Lower lobe of right lung (tissue), 2 donors: Measurements from ENCODE around the gene LRCH3. TPM values are rescaled to one million over a fixed set of nuclear protein-coding genes. Genes with fewer than 3 reads are reported as not detected.
A peak's percentile ranks its signal among the peaks of the same experiment; 100 is the strongest.

Experiments
- ATAC-seq, 2 donors: fragments of 200-7000 bp; cut with Tn5 transposase; one replicate each; pipeline ENCODE4 v1.9.1; 2020 to 2022; ENCODE audit warnings: mild to moderate bottlenecking in 2 of 2, moderate library complexity in 2 of 2
- DNase-seq: peaks from one replicate; pipeline ENCODE4 v3.0.0-alpha.2; 2020
- H3K27ac ChIP-seq: fragments of 200-600 bp; one replicate; pipeline ENCODE4 v1.8.0; 2022
- H3K27me3 ChIP-seq: fragments of 200-600 bp; one replicate; pipeline ENCODE4 v1.8.0; 2022; ENCODE audit warnings: low read depth
- H3K36me3 ChIP-seq: fragments of 200-600 bp; one replicate; pipeline ENCODE4 v1.8.0; 2022; ENCODE audit warnings: mild to moderate bottlenecking
- H3K4me1 ChIP-seq: fragments of 200-600 bp; one replicate; pipeline ENCODE4 v1.8.0; 2022
- H3K4me3 ChIP-seq: fragments of 200-600 bp; one replicate; pipeline ENCODE4 v1.8.0; 2022; ENCODE audit warnings: mild to moderate bottlenecking
- H3K9me3 ChIP-seq: fragments of 200-600 bp; one replicate; pipeline ENCODE4 v1.8.0; 2022
- CTCF ChIP-seq: fragments of 200-600 bp; IDR thresholded peaks from one replicate; pipeline ENCODE4 v1.8.0; 2022; ENCODE audit warnings: antibody characterized with exemption, mild to moderate bottlenecking
- intact Hi-C: fragments of 100-400 bp; cut with DNase I; formaldehyde crosslinking; loops from one replicate; pipeline ENCODE4 v1.11.0; 2022
- total RNA-seq: library from RNA; stranded (reverse); fragmentation: NEBNext Ultra II Directional; extraction: Animal tissue kit (Norgen Biotek cat#: 25700); gene quantifications from one replicate; pipeline ENCODE4 v1.2.1, GENCODE V29; 2021
- donor health status: DM: no; HTN: yes; CAD: no; lungs with severe emphysema.

Gene LRCH3
- total RNA-seq, 1 donor from 2014 or later = 35.7 TPM

- intact Hi-C loops = no loop called here
- ATAC-seq (peak; percentile 25 to 37), DNase-seq (no peak)
- no peaks in the 10 kb centered on the region for H3K36me3 ChIP-seq
- peak overlapping the region; percentile 91 for H3K4me3 ChIP-seq
- no peak for TF ChIP-seq CTCF
- no peaks in the 10 kb centered on the region for H3K27me3 ChIP-seq
- H3K27ac ChIP-seq = peak overlapping the region; percentile 94
- peaks cover 37% of the 10 kb centered on the region for H3K4me1 ChIP-seq
- H3K9me3 ChIP-seq = no peaks in the 10 kb centered on the region
Measured at GRCh38 chr3:197749315-197749600, 41.8 kb upstream of the LRCH3 start.

GRCh38 chr3:197749601-197750395, 41.3 kb upstream of the LRCH3 start, which contains the start of gene FYTTD1:
FYTTD1 (plus strand) TSS chr3:197749883; CDS start chr3:197749972, 89 bp downstream.
- Histone ChIP-seq H3K4me1 (peaks cover 37% of the 10 kb centered on the region), H3K4me3 (peak within 1 kb of the TSS; percentile 91), H3K27me3 (no peaks in the 10 kb centered on the region), H3K36me3 (no peaks in the 10 kb centered on the region), H3K27ac (peak within 1 kb of the TSS; percentile 94), H3K9me3 (no peaks in the 10 kb centered on the region)
- peak; percentile 95 for DNase-seq
- peak; percentile 67 for TF ChIP-seq CTCF
- peak; percentile 97 to 98 for ATAC-seq
- intact Hi-C loops = no loop called here

- peak overlapping the region; percentile 91 for H3K4me3 ChIP-seq
- DNase-seq = peak; percentile 86
- no peaks in the 10 kb centered on the region for H3K27me3 ChIP-seq
- H3K27ac ChIP-seq = peak overlapping the region; percentile 94
- H3K4me1 ChIP-seq = peaks cover 37% of the 10 kb centered on the region
- no peaks in the 10 kb centered on the region for H3K36me3 ChIP-seq
- intact Hi-C loops = no loop called here
- ATAC-seq = peak; percentile 85 to 87
- no peak for TF ChIP-seq CTCF
- no peaks in the 10 kb centered on the region for H3K9me3 ChIP-seq
Measured at GRCh38 chr3:197750396-197750831, 40.6 kb upstream of the LRCH3 start.

GRCh38 chr3:197750858-197751737, 40.0 kb upstream of the LRCH3 start:
- no peak for TF ChIP-seq CTCF
- ATAC-seq (peak in 1 of 2 donors; percentile 23), DNase-seq (peak; percentile 69)
- intact Hi-C loops = no loop called here
- Histone ChIP-seq H3K27me3 (no peaks in the 10 kb centered on the region), H3K4me3 (peak overlapping the region; percentile 91), H3K4me1 (peaks cover 37% of the 10 kb centered on the region), H3K27ac (peak overlapping the region; percentile 94), H3K9me3 (no peaks in the 10 kb centered on the region), H3K36me3 (no peaks in the 10 kb centered on the region)

GRCh38 chr3:197752107-197752506, 38.9 kb upstream of the LRCH3 start:
- peak overlapping the region; percentile 94 for H3K27ac ChIP-seq
- intact Hi-C loops = no loop called here

More at GRCh38 chr3:197752107-197752506, 38.9 kb upstream of the LRCH3 start:
- Histone ChIP-seq H3K36me3 (no peaks in the 10 kb centered on the region), H3K4me3 (peak overlapping the region; percentile 91), H3K27me3 (no peaks in the 10 kb centered on the region), H3K9me3 (no peaks in the 10 kb centered on the region), H3K4me1 (peaks cover 31% of the 10 kb centered on the region)
- DNase-seq (no peak), ATAC-seq (no peak)
- no peak for TF ChIP-seq CTCF
